AG04449 (cell line): ENCODE measurements around the gene AGT.

Experiments used
- CTCF ChIA-PET: fragments of 350-600 bp; formaldehyde crosslinking; extraction: SDS; loops from one replicate; lab custom pipeline; 2021; ENCODE audit warnings: antibody characterized with exemption; lab: Yijun Ruan, JAX
- POLR2A ChIA-PET: fragments of 400-600, 350-600 bp; formaldehyde crosslinking; extraction: SDS; loops from one replicate; lab custom pipeline; 2020; ENCODE audit warnings: antibody characterized with exemption, inconsistent platforms; lab: Yijun Ruan, JAX
- DNase-seq: peaks from one replicate; pipeline ENCODE4 v3.0.0-alpha.2; 2010; ENCODE audit warnings: low read depth, low spot score
- H3K4me3 ChIP-seq: 2 replicates; pipeline ENCODE4 v1.5.1; 2011; ENCODE audit warnings: low read depth, mild to moderate bottlenecking, control low read depth, low read length
- TF ChIP-seq, protein P1 (sequence below): IDR thresholded peaks from one replicate; pipeline ENCODE4 v1.5.1; 2011; ENCODE audit warnings: mild to moderate bottlenecking, moderate library complexity, low read length, control low read depth, inconsistent platforms; ENCODE audit not compliant: insufficient read depth; ENCODE audit errors: missing control alignments

Gene AGT

DNA sequence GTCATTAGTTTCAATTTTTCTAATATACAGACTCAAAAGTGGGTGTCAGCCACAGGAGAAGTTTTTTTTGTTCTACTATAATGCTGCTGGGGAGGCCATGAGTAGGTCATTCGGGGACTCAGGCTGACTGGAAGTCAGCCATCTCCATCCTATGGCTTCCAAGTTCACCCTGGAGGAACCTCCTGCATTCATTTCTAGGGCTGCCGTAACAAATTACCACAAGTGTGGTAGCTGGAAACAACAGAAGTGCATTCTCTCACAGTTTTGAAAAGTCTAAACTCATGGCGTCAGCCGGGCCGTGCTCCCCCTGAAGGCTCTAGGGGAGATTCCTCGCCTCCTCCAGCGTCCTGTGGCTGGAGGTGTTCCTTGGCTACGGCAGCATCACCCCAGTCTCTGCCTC is 17.7 kb downstream of the AGT start:
- no peak overlapping the region for H3K4me3 ChIP-seq
- ChIA-PET POLR2A (no interaction called here), CTCF (interaction anchor here (1.3 kb wide), 1 partner anchor 77 kb away, joined by 4 read pairs; no protein-coding TSS in a partner anchor)
- DNase-seq = no peak
- TF ChIP-seq, protein P1, sequence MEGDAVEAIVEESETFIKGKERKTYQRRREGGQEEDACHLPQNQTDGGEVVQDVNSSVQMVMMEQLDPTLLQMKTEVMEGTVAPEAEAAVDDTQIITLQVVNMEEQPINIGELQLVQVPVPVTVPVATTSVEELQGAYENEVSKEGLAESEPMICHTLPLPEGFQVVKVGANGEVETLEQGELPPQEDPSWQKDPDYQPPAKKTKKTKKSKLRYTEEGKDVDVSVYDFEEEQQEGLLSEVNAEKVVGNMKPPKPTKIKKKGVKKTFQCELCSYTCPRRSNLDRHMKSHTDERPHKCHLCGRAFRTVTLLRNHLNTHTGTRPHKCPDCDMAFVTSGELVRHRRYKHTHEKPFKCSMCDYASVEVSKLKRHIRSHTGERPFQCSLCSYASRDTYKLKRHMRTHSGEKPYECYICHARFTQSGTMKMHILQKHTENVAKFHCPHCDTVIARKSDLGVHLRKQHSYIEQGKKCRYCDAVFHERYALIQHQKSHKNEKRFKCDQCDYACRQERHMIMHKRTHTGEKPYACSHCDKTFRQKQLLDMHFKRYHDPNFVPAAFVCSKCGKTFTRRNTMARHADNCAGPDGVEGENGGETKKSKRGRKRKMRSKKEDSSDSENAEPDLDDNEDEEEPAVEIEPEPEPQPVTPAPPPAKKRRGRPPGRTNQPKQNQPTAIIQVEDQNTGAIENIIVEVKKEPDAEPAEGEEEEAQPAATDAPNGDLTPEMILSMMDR = no peak

DNA sequence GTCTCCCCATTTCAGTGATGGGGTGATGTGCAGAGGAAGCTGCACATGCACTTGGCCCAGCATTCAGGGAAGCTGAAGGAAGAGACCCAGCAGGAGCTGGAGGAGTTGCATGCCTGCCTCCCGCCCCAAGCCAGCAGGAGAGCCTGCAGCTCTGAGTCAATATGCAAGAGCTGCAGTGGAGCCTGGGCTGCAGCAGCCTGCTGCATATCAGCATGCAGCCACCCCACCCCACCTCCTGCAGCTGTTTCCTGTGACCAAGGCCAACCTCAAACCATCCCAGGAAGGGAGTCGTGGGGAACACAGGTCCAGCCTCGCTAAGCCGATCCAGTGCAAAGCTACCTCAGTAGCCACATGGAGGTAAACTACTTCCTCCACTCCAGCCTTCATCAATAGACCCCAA is 18.9 kb downstream of the AGT start:
- no peak overlapping the region for H3K4me3 ChIP-seq
- ChIA-PET CTCF (interaction anchor here (0.9 kb wide), 1 partner anchor 11 kb away, joined by 3 read pairs; no protein-coding TSS in a partner anchor), POLR2A (no interaction called here)
- DNase-seq = no peak
- TF ChIP-seq, protein P1 = no peak

DNA sequence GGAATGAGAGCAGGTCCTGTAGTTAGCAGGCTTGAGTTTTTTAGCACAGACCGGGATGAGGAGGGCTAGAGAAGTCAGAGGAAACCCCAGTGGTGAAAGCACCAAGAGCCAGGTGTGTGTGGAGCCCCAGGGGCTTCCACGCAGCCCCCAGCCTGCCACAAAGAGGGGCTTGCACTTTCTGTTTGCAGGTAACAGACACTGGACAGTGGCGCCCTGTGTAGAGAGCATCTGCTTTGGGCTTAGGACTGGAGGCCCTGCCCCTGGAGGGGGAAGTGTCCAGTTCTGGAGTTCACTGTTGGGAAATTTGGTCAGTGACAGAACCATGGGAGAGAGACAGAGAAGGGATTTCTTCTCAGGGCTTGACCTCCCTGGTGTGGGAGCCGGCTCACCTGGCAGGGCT is 19.5 kb downstream of the AGT start:
- H3K4me3 ChIP-seq = no peak overlapping the region
- TF ChIP-seq, protein P1 = no peak
- CTCF ChIA-PET = no interaction called here
- no peak for DNase-seq
- POLR2A ChIA-PET = no interaction called here

DNA sequence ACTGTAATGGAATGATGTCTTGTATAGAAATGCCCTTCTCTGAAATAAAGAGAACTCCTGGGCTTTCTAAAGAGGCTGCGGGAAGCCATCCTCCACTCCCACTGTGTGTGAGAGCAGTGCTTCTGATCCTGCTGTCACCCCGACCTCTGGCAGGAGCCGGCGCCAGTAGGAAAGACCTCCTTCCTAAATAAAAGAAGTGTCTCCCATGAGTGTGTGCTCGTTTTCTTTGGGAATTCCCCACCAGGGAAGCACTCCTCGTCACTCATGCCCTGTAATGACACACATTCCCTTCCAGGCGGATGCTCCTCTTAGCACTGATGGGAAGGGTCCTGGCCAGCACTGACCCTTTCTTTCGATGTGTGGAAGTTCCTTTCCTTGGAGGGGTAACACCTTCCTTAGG is 20.1 kb downstream of the AGT start:
- CTCF ChIA-PET = no interaction called here
- no peak for DNase-seq
- TF ChIP-seq, protein P1 = no peak
- POLR2A ChIA-PET = no interaction called here
- H3K4me3 ChIP-seq = no peak overlapping the region

DNA sequence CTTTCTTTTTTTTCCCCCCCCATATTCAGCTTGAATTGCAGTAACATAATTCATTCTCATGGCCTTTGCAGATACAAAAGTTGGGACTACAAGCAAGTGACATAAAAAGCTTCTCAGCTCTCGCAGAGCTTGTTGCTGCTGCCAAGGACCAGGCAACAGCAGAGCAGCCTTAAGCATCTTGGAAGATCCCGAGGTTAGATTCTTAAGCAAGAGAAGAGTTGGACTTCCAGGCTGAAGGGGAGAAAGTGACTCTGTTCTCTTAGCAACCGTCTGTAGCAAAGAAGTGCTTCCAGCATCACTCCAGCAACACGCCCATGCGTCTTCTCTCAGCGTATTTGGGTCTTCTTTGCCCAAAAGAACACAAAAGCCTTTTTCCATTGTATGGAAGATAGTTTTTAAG is 20.7 kb downstream of the AGT start:
- TF ChIP-seq, protein P1 = no peak
- POLR2A ChIA-PET = no interaction called here
- no peak for DNase-seq
- CTCF ChIA-PET = no interaction called here
- H3K4me3 ChIP-seq = no peak overlapping the region

DNA sequence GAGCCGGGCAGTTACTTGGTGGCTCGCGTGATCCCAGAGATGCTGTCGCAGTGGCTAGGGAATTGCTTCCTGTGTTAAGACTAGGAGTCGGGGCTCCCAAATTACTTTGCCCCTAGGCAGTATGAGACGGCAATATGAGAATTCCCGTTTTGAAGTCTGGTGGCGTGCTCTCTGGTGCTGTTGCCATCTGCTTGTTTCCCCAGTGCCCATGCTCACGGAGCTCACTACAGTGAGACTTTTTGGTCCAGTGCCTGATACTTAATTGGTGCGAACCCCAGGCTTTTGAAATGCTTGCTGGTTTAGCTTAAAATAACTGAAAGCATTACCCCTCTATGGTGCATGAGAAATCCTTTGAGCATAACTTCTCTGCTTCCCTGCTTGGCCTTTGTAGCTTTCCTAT is 22.3 kb downstream of the AGT start:
- ChIA-PET CTCF (no interaction called here), POLR2A (no interaction called here)
- TF ChIP-seq, protein P1 = no peak
- DNase-seq = no peak
- H3K4me3 ChIP-seq = no peak overlapping the region

DNA sequence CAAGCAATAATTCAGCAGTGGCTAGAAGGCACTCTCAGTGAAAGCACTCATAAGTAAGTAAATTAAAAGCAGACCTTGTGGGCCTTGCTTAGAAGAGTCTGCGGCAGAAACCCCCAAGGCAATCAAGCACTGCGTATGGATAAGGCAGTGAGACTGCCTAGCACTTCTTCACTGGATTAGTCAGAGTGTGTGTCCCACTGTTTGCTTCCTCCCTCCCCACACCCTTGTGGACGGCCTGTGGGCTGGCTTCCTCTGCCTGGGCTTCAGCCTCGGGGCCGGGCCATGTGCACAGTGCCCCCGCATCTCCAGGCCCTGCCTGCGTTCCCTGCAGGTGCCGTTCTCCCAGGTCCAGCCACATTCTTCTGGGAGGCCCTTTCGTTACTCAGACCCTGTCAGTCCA is 23.8 kb downstream of the AGT start:
- ChIA-PET POLR2A (no interaction called here), CTCF (no interaction called here)
- DNase-seq = no peak
- H3K4me3 ChIP-seq = no peak overlapping the region
- TF ChIP-seq, protein P1 = no peak
